GM12878 (cell line): Measurements from ENCODE around the gene CFAP141. TPM values are rescaled to one million over a fixed set of nuclear protein-coding genes. Genes with fewer than 3 reads are reported as not detected.
A peak's percentile ranks its signal among the peaks of the same experiment; 100 is the strongest.

ENCODE experiments used
- ATF2 ChIP-seq: IDR thresholded peaks from 2 replicates; pipeline ENCODE4 v1.6.1; 2012; ENCODE audit warnings: low read length, inconsistent platforms
- BACH1 ChIP-seq: fragments of 450-650 bp; IDR thresholded peaks from 2 replicates; pipeline ENCODE4 v1.6.1; 2017; ENCODE audit warnings: mild to moderate bottlenecking, borderline replicate concordance
- BCL11A ChIP-seq: IDR thresholded peaks from 2 replicates; pipeline ENCODE4 v1.6.1; 2011; ENCODE audit warnings: low read depth, low read length
- BCL3 ChIP-seq: IDR thresholded peaks from 2 replicates; pipeline ENCODE4 v1.6.1; 2011; ENCODE audit warnings: borderline replicate concordance, low read depth, mild to moderate bottlenecking, moderate library complexity, low read length; ENCODE audit not compliant: insufficient read depth, poor library complexity, severe bottlenecking
- BMI1 ChIP-seq: fragments of 450-650 bp; IDR thresholded peaks from 2 replicates; pipeline ENCODE4 v1.6.1; 2016; ENCODE audit warnings: mild to moderate bottlenecking, moderate library complexity, borderline replicate concordance
- CREB1 ChIP-seq: IDR thresholded peaks from 2 replicates; pipeline ENCODE4 v1.6.1; 2012; ENCODE audit warnings: low read depth, mild to moderate bottlenecking, inconsistent platforms
- E2F4 ChIP-seq: IDR thresholded peaks from 2 replicates; pipeline ENCODE4 v1.6.1; 2012; ENCODE audit warnings: low read depth, low read length, improper control_type of control experiment
- EGR1 ChIP-seq, 2 experiments: IDR thresholded peaks; 1 replicate in 1 of 2; 2 replicates in 1 of 2; pipeline ENCODE4 v1.6.1; 2011 to 2012; ENCODE audit warnings: low read depth in 2 of 2, low read length in 2 of 2, borderline replicate concordance in 1 of 2, mild to moderate bottlenecking in 1 of 2, moderate library complexity in 1 of 2
- FOXM1 ChIP-seq: IDR thresholded peaks from 2 replicates; pipeline ENCODE4 v1.6.1; 2012; ENCODE audit warnings: low read depth, mild to moderate bottlenecking, inconsistent platforms, low read length, moderate library complexity
- HCFC1 ChIP-seq: fragments of 150-350 bp; IDR thresholded peaks from 2 replicates; pipeline ENCODE4 v1.6.1; 2014; ENCODE audit warnings: low read length
- HDAC6 ChIP-seq: fragments of 200-600 bp; sonication (generic); IDR thresholded peaks from one replicate; pipeline ENCODE4 v1.8.0; 2017; ENCODE audit warnings: antibody characterized with exemption; ENCODE audit not compliant: unreplicated experiment
- LARP7 ChIP-seq: fragments of 450-650 bp; IDR thresholded peaks from 2 replicates; pipeline ENCODE4 v1.6.1; 2017; ENCODE audit warnings: mild to moderate bottlenecking
- MEF2B ChIP-seq: fragments of 450-650 bp; IDR thresholded peaks from 2 replicates; pipeline ENCODE4 v1.6.1; 2018; ENCODE audit warnings: mild to moderate bottlenecking, moderate library complexity; ENCODE audit not compliant: partially characterized antibody, poor library complexity, severe bottlenecking
- MTA2 ChIP-seq: fragments of 450-650 bp; IDR thresholded peaks from 2 replicates; pipeline ENCODE4 v1.6.1; 2016; ENCODE audit warnings: low read depth, mild to moderate bottlenecking, moderate library complexity
- NFYA ChIP-seq: IDR thresholded peaks from 2 replicates; pipeline ENCODE4 v1.6.1; 2011; ENCODE audit warnings: low read depth, mild to moderate bottlenecking, low read length, improper control_type of control experiment, borderline replicate concordance
- NR2C1 ChIP-seq: fragments of 450-650 bp; IDR thresholded peaks from 2 replicates; pipeline ENCODE4 v1.6.1; 2017; ENCODE audit warnings: antibody characterized with exemption, mild to moderate bottlenecking, moderate library complexity
- PKNOX1 ChIP-seq: fragments of 450-650 bp; IDR thresholded peaks from 2 replicates; pipeline ENCODE4 v1.6.1; 2016; ENCODE audit warnings: mild to moderate bottlenecking
- PML ChIP-seq: IDR thresholded peaks from 2 replicates; pipeline ENCODE4 v1.6.1; 2012; ENCODE audit warnings: low read length, inconsistent platforms
- RB1 ChIP-seq: fragments of 450-650 bp; formaldehyde crosslinking; IDR thresholded peaks from 2 replicates; pipeline ENCODE4 v1.6.1; 2017; ENCODE audit warnings: mild to moderate bottlenecking, borderline replicate concordance
- SMAD5 ChIP-seq: IDR thresholded peaks from 2 replicates; pipeline ENCODE4 v1.6.1; 2016; ENCODE audit warnings: antibody characterized with exemption, low read depth
- SPI1 ChIP-seq: IDR thresholded peaks from 2 replicates; pipeline ENCODE4 v1.6.1; 2011; ENCODE audit warnings: low read depth, mild to moderate bottlenecking, low read length, moderate library complexity, borderline replicate concordance; ENCODE audit not compliant: insufficient read depth
- SREBF1 ChIP-seq: IDR thresholded peaks from 2 replicates; pipeline ENCODE4 v1.6.1; 2012; ENCODE audit warnings: mild to moderate bottlenecking, low read length
- SRF ChIP-seq, 2 experiments: IDR thresholded peaks; 2 replicates each; pipeline ENCODE4 v1.6.1; 2011; ENCODE audit warnings: low read depth in 2 of 2, low read length in 2 of 2, mild to moderate bottlenecking in 1 of 2, moderate library complexity in 1 of 2
- TCF12 ChIP-seq: IDR thresholded peaks from 2 replicates; pipeline ENCODE4 v1.6.1; 2011; ENCODE audit warnings: low read depth, mild to moderate bottlenecking, low read length
- TCF3 ChIP-seq: IDR thresholded peaks from 2 replicates; pipeline ENCODE4 v1.6.1; 2012; ENCODE audit warnings: low read depth, mild to moderate bottlenecking, low read length, borderline replicate concordance; ENCODE audit not compliant: insufficient read depth
- TCF7 ChIP-seq: IDR thresholded peaks from 2 replicates; pipeline ENCODE4 v1.6.1; 2014; ENCODE audit warnings: antibody characterized with exemption, borderline replicate concordance
- polyA plus RNA-seq, 11 experiments: library from polyadenylated mRNA; depleted of rRNA in 4 of 11; unstranded in 6 of 11; stranded (reverse) in 5 of 11; fragments of >200 nt; fragmentation: Nextera tagmentation in 4 of 11; fragmentation: Illumina TruSeq in 1 of 11; extraction: Ambion mirVana in 4 of 11; extraction: Trizol in 1 of 11; gene quantifications; 1 replicate in 1 of 11; 2 replicates in 10 of 11; pipeline versions ENCODE4 v1.2.1 to v1.2.3, GENCODE V29; 2011 to 2016; ENCODE audit warnings: inconsistent platforms in 2 of 11, missing spikeins in 2 of 11, low read depth in 1 of 11
- total RNA-seq, 4 experiments: library from RNA; depleted of rRNA in 3 of 4; stranded (reverse); fragments of >200 nt in 3 of 4; fragmentation: Illumina TruSeq in 1 of 4; extraction: Trizol in 1 of 4; gene quantifications; 2 replicates each; pipeline versions ENCODE4 v1.2.1 to v1.2.3, GENCODE V29; 2013 to 2021

CFAP141 gene
- total and polyA plus RNA-seq, 10 of the 15 experiments (the other 5 are each of a cell fraction or from before 2014, with no cell fraction given) = not detected

- TF ChIP-seq ATF2 (no peak), BMI1 (peak; percentile 96), SRF (IDR thresholded peaks at IDR 0.05; ENCODE audit: low read depth in 2 of 2, low read length in 2 of 2) (no peak), BACH1 (peak; percentile 80; the same call in 1 of the 2 replicates), SREBF1 (no peak), MEF2B (peak; percentile 52), E2F4 (peak; percentile 76), MTA2 (0 out of 2 replicates have a peak, but pooled peaks have one; percentile 39), TCF7 (no peak), HDAC6 (no peak), SPI1 (peak; percentile 38; the same call in 1 of the 2 replicates), TCF3 (no peak), NR2C1 (0 out of 2 replicates have a peak, but pooled peaks have one; percentile 28), BCL3 (no peak), NFYA (no peak), EGR1 (IDR thresholded peaks at IDR 0.05; ENCODE audit: borderline replicate concordance in 1 of 2, low read depth in 2 of 2, low read length in 2 of 2) (peak in 1 of 2 experiments; percentile 23; a peak in 1 of 3 replicates), HCFC1 (peak; percentile 56), SMAD5 (peak; percentile 94), RB1 (peak; percentile 96; the same call in 1 of the 2 replicates), CREB1 (peak; percentile 95), TCF12 (0 out of 2 replicates have a peak, but pooled peaks have one; percentile 28), PKNOX1 (no peak), BCL11A (no peak), LARP7 (peak; percentile 80), FOXM1 (no peak), PML (peak; percentile 98)
Measured at GRCh38 chr1:154183046-154183915, 22.9 kb downstream of the CFAP141 start (continued).
